NCI-H1694 (cell line): ENCODE results near the gene ZFP28.

ENCODE experiments used
- DNase-seq: peaks from one replicate; lab custom pipeline; 2025; lab: John Stamatoyannopoulos, UW

The ZFP28 gene

DNA sequence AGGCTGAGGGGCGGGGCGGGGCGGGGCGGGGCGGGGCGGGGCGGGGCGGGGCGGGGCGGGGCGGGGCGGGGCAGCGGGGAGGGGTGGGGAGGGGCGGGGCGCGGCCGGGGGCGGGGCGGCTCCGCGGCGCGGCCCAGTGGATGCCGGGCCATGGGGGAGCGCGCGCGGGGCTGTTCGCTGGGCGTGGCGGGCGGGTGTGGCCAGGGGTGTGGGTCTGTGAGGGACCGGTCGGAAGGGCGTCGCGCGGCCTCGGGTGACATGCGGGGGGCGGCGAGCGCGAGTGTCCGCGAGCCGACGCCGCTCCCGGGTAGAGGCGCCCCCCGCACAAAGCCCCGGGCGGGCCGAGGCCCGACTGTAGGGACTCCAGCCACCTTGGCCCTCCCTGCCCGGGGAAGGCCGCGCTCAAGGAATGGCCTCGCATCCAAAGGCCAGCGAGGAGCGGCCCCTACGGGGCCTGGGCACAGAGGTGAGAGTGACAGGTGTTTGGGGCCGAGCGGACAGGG, at the start of gene ZFP28:
Gene ZFP28 (plus strand): TSS at position 188 of the 503 bp plus-strand sequence. CDS start 71 bp downstream, at position 259.
- DNase-seq = peak; percentile 39

DNA sequence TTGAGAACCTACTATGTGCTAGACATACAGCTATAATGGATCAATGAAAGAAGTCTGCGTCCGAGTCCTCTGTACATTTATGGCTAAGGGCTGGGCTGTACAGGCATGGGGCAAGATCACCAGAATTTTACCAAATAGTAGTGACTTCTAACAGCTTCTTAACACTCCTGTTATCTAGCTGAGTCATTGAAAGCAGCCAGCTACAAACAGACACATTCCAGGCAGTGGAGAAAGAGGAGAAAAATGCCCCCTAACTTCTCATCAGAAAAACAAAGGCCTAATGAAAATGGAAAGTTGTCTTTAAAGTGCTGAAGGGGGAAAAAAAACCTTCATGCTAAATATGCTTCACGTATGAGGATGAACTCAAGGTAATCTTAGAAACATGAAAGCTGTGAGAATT, 47.3 kb upstream of the ZFP28 start:
- DNase-seq = no peak

DNA sequence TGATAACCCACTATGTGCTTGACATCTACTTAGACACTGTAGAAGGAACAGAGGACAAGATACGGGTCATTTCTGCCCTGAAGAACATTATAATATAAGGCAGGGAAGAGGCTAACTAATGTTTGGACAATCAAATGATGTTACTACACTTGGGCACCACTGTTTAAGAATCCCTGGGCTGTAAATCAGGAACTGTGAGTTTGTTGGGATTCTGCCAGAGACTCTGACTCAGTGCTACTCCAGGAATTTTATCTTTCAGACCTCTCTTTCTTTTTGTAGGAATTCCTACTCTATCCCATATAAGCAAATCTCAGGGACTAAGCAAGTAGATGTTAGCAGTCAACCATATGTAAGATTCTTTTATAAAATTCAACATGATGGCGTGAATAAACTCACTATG, 34.2 kb upstream of the ZFP28 start:
- no peak for DNase-seq

DNA sequence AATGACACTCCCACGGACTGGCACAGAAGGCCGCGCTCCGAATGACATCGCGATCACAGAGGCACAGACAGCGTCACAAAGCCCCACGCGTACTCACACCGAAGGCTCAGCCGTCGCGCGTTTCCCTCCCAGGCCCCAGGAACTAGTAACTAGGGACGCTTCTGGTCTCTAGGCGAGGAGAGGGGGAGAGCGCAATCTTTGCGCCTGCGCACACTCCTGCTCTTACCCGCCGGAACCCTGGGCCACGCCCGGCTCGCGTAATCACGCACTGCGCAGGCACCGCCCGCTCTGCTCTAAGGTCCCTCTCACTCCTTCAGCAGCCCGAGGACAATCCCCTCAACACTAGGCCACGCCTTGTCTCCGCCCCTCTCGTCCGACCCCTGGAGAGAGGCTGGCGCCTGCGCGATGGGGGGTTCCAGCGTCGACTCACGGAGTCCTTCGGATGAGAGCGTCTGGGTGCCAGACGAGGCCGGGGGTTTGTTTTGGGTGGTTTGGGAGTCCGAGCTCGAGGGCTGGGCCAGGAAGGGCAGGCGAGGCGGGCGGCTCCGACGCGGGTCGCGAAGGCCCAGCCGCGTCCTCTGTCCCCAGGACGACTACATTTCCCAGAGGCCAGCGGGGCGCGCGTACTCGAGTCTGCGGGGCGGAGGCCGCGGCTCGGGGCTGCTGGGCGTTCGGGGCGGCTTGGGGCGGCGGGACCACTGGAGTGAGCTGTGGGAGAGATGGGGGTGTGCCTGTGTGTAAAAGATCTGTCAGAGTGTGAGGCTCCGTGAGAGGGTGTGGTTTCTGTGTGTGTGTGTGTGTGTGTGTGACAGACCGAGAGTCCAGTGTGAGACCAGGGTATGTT, 31.1 kb upstream of the ZFP28 start, which contains the start of gene ZNF471:
Gene ZNF471 (plus strand): TSS at position 410 of the 844 bp plus-strand sequence. CDS start 3,717 bp downstream, outside the sequence.
- no peak for DNase-seq

DNA sequence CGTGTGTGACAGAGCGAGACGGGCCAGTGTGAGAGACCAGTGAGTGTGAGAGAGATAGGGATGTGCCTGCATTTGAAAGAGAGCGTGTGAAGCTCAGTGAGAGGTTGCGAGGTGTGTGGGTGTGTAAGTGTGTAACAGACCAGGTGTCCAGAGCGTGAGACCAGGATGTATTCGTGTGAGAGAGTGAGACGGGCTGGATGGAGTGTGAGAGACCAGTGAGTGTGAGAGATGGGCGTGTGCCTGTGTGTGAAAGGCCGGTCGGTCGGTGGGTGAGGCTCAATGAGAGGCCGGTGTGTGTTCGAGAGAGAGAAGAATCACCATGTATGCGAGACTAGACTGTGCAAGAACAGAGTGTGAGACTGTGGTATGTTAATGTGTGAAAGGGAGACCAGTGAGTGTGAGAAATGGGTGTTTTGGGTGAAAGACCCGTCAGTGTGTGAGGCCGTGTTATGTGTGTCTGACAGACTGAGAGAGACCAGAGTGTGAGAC, 30.4 kb upstream of the ZFP28 start:
- DNase-seq = no peak

DNA sequence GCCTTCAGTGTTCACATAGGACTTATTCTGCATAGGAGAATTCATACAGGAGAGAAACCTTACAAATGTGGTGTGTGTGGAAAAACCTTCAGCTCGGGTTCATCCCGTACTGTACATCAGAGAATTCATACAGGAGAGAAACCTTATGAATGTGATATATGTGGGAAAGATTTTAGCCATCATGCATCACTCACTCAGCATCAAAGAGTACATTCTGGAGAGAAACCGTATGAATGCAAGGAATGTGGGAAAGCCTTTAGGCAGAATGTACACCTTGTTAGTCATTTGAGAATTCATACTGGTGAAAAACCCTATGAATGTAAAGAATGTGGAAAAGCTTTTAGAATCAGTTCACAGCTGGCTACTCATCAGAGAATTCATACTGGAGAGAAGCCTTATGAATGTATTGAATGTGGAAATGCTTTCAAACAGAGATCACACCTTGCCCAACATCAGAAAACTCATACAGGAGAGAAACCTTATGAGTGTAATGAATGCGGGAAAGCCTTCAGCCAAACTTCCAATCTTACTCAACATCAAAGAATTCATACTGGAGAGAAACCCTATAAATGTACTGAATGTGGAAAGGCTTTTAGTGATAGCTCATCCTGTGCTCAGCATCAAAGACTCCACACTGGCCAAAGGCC, 13.4 kb upstream of the ZFP28 start:
- DNase-seq = no peak

DNA sequence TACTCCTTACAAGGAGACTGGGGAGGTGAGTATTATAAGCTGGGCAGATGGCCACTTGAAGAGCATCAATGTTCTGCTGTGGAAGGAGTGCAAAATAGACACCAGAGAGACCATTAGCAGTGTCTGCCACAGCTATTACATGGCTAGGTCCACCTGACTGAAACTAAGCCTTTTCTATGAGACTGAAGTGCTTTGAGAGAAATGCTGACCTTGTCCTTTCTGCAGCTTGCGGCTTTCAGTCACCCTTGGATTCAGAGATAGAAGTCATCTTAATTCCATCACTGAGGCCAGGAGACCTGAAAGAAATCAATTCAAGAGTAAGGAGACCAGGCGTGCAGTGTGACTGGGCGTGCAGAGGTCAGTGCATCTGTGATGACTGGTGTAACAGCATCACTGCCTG, 1.3 kb upstream of the ZFP28 start:
- no peak for DNase-seq

DNA sequence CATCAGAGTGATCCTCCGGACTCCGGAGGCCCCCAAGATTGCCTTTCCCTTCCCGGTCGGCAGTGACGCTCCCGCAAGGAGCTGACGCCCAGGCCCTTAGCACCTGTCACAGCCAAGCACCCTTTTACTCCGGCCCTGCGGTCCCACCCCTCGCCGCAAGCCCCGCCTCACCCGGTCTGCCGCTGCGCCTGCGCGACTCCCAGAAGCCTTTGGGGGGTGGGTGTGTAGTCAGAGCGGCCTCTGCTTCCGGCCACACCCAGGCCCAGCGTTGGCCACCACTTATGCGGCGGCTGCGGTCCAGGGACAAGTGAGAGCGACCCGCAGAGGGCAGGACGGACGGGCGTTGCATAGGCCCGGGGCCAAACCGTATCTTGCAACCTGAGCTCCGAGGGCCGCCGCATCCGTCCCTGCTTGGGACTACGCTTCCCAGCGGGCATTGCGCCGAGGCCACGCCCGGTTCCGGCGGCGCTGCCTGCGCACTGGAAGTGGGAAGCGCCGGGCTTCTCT, 441 bp upstream of the ZFP28 start:
- DNase-seq = peak; percentile 73

DNA sequence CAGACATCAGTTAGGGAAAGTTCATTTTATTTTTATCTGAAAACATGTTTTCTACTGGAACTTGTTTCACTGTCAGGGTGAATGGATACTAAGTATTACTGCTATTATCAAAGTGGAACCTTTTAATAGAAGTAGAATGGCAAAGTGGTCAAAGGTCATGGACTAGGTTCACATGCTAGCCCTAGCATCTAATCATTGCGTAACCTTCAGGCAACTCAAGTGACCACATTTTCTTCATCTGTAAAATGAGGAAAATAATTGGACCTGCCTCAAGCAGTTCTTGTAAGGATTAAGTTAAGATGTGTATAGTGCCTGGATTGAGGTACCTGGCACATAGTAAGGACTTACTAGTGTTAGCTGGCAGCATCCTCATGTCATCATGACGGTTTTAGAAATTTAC, 5.0 kb downstream of the ZFP28 start:
- DNase-seq = no peak

DNA sequence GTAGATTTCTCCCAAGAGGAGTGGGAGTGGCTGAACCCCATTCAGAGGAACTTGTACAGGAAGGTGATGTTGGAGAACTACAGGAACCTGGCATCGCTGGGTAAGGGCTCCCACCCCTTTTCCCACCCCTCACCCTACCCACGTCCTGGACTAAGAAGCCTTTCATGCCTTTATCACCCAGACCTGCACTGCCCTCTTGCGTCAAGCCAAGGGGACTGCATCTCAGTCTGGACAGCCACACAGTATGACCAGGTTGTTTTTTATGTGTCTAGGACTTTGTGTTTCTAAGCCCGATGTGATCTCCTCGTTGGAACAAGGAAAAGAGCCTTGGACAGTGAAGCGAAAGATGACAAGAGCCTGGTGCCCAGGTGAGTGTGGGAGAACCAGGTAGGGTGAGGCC, 8.8 kb downstream of the ZFP28 start:
- no peak for DNase-seq

DNA sequence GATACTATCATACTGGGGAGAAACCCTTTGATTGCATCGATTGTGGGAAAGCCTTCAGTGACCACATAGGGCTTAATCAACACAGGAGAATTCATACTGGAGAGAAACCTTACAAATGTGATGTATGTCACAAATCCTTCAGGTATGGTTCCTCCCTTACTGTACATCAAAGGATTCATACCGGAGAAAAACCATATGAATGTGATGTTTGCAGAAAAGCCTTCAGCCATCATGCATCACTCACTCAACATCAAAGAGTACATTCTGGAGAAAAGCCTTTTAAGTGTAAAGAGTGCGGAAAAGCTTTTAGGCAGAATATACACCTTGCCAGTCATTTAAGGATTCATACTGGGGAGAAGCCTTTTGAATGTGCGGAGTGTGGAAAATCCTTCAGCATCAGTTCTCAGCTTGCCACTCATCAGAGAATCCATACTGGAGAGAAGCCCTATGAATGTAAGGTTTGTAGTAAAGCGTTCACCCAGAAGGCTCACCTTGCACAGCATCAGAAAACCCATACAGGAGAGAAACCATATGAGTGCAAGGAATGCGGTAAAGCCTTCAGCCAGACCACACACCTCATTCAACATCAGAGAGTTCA, 15.6 kb downstream of the ZFP28 start:
- no peak for DNase-seq

DNA sequence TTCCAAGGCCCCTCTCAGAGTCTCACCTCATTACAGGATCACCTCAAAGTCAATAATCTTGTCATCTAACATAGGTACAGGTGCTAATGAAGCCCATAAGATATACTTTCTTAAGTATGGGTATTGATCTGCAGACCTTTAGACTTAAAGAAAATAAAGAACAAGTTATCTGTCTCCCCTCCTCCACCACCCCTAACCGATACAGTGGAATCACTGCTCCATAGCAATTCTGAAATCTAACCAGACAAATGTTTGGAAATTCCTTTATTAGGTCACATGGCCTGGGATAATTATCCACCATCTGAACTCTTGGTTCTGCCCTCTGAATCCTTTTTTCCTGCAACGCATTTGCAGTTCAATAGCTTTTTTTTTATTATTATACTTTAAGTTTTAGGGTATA, 24.0 kb downstream of the ZFP28 start:
- no peak for DNase-seq

DNA sequence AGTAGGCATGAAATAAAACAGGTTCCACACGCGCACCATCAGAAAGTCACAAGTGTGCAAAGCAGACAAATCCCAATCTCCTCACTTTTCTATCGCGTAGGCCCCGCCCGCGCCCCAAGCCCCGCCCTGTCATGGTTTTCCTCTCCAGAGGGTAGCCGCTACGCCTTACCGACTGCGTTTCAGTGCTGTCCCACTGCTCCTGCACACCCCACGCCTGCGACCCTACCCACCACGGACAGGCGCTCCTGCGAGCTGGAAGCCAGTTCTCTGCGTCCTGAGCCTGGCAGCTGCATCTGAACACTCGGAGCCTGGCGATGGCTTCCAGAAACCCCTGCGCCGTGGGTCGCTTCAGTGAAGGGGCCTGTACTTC, 28.1 kb downstream of the ZFP28 start:
- DNase-seq = peak; percentile 26

DNA sequence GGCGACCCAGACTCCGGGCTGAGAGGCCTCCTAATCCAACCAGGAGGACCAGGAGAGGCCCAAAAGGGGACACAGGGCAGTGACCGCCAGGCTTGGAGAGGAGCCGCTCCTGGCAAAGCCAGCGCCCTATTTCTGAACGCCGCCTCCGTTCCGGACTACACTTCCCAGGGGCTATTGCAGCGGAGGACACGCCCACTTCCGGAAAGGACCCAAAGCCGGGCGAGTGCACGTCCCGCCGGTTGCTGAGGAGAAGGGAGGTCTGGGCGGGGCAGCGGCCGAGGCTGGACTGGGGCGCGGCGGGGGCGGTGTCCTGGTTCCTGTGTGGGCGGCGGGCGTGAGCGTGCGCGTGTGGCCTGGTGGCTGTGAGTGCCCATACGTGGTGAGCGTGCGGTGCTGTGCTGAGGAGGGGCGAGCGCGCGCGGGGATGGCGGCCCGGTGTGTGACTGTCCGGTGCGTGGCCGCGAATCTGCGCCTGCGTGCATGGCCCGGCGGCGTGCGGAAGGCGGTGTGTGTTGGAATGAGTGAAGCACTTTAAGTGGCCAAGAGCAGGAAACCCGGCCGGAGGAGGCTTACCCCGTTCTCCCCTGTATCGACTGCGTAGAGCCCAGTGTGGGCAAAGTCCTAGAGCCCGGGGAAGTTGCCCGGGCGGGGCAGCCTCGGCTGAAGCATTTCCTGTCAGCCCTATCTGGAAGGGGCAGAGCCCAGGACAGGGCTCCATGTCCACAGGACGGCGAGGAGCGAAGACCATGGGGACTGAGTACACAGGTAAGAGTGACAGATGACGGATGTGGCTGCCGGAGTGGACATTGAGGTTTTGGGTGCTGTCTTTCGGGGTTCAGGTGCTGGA, 28.7 kb downstream of the ZFP28 start, which contains the start of gene ZNF470:
Gene ZNF470 (plus strand): TSS at position 195 of the 847 bp plus-strand sequence. CDS start 2,844 bp downstream, outside the sequence.
- DNase-seq = peak; percentile 72

DNA sequence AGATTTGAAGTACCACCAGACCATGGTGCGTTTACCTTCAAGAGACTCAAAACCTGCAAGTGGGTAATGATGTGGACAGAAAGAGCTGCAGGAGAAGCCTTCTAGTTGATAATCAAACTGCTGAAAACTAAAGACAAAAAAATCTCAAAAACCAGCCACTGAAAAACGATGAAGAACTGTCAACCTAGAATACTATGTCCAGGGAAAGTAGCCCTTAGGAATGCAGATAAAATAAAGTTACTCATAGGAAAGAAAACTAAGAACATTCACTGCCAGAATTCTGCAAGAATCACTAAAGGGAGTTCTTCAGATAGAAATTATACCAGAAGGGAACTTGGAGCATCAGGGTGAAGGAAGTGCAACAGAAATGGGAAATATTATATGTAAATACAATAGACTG, 33.8 kb downstream of the ZFP28 start:
- DNase-seq = no peak

DNA sequence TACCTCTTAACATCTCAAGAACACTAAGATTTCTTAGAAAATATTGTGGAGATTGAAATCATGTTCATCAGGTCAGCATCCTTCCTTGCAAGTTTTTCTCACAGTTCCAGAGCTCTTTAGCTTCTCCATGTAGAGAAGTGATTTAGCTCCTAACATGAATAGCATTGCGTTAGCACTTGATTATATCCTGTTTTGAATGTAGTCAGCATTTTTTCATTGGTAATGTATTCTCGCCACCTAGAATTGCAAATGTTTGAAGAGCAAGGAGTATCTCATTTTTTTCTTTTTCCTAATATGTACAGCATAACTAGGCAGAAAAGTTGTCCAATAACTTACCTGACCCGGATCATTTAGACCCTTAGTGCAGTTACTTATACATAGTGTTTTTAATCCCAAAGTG, 35.2 kb downstream of the ZFP28 start:
- no peak for DNase-seq

DNA sequence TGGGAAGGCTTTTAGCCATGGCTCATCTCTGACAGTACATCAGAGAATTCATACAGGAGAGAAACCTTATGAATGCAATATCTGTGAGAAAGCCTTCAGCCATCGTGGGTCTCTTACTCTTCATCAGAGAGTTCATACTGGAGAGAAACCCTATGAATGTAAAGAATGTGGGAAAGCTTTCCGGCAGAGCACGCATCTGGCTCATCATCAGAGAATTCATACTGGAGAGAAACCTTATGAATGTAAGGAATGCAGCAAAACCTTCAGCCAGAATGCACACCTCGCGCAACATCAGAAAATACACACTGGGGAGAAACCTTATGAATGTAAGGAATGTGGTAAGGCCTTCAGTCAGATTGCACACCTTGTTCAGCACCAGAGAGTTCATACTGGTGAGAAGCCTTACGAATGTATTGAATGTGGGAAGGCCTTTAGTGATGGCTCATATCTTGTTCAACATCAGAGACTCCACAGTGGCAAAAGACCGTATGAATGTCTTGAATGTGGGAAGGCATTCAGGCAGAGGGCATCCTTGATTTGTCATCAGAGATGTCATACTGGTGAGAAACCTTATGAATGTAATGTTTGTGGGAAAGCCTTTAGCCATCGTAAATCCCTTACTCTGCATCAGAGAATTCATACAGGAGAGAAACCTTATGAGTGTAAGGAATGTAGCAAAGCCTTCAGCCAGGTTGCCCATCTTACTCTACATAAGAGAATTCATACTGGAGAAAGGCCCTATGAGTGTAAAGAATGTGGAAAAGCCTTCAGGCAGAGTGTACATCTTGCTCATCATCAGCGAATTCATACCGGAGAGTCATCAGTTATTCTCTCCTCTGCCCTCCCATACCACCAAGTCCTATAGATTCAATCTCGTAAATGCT, 39.2 kb downstream of the ZFP28 start:
- no peak for DNase-seq

DNA sequence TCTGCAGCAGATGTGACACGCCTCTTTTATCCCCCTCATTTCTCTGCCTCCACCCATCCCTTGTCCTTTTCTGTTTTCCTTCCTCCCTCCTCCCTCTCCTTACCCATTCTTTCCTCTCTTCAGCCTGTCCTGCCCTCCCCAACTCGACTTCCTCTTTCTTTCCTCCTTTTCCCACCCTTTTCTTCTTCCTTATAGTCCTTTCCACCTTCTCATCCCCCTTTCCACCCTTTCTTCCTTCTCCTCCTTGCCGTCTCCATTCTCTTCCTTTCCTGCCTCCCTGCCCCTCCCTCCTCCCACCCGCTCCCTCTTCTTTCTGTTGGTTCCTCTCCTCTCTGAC, 55.7 kb downstream of the ZFP28 start:
- no peak for DNase-seq

DNA sequence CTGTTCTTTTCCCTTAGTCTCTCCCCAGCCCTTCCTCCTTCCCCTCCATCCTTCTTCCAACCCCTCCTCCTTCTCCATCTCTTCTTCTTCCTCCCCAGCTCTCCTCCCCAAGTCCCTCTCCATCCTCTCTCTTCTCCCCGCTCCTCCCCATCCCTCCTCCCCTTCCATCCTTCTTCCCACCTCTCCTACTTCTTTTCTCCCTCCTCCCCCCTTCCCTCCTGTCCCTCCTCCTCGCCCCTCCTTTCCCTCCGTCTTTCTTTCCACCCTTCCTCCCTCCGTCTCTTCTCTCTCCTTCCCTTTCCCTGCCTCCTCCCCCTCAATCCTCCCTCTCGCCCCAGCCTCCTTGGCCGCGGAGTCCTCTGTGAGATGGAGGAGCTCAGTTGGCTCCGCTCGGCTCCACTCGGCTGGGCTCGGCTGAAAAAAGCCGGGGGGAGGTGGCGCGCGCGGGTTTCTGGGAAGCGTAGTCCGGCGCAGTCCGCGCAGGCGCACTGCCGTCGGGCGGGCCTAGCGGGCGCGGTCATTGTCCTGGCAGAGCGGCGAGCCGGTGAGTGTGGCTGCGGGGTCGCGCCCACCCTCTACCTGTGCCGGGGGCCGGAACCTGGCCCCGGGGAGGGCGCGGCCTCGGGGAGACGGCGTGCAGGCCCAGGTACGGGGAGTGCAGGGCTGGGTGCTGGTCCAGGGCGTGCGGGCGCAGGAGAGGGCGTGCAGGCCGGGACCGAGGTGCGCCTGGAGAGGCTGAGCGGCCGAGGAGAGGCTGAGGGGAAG, 56.2 kb downstream of the ZFP28 start, which contains the start of gene ZNF71:
Gene ZNF71 (plus strand): TSS at position 520 of the 765 bp plus-strand sequence. CDS start 6,257 bp downstream, outside the sequence.
- DNase-seq = peak; percentile 76

DNA sequence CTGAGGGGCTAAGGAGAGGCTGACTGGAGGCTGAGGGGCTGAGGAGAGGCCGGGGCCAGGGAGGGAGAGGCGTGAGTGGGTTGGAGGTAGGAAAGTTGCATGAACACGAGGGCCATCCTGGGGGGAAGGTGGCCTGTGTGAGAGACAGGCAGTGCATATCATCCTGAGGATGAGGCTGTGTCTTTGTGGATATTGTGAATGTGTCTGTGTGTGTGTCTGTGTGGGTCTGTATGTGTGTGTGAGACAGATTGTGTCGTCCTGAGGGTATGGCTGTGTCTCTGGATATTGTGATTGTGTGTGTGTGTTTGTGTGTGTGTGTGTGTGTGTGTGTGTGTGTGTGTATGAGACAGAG, 56.8 kb downstream of the ZFP28 start:
- DNase-seq = no peak
